ENCODE results near the gene SPEF2. TPM values are rescaled to one million over a fixed set of nuclear protein-coding genes. Genes with fewer than 3 reads are reported as not detected.

SPEF2 gene
- total and polyA plus RNA-seq, 2 of the 13 experiments (the other 11 are each of a cell fraction or from before 2014, with no cell fraction given) = 1.5 to 2.3 TPM

DNA sequence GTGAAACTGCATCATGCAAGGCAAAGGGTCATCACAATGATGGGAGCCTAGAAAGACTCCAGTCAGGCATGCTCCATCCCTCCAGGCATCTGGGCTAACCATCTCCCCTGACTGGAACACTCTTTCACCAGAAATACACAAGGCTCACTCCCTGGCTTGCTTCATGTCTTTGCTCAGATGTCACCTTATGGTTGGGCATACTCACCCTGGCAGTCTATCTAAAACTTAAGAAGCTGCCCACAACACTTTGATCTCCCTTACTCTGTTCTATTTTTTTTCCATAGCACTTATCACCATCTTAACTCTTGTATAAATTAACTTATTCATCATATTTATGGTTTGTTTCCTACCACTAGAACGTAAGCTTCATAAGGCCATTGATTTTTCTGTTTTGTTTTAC lies 90.0 kb downstream of the SPEF2 start:
- 2% methylated on average over 1 of the region's 1 CpG for WGBS (ENCODE audit: low lambda C conversion rate)
- ATAC-seq (no peak), DNase-seq (ENCODE audit: low spot score) (no peak), FAIRE-seq (no peak)
- BruUV-seq (replicated peaks) = no TSS peak
- H4K20me1 ChIP-seq (ENCODE audit: insufficient read depth, low read length) = no peaks in the 10 kb centered on the region
- no peak overlapping the region for H2AFZ ChIP-seq (ENCODE audit: low read length)
- ChIA-PET CTCF (ENCODE audit: low intra/inter-chr PET ratio, low total read pairs) (no interaction called here), POLR2A (no interaction called here)
- intact Hi-C loops (cut with micrococcal nuclease; ENCODE audit: unreplicated experiment) = no loop called here
- in situ Hi-C loops (cut with HindIII; ENCODE audit: extremely low pct_ligation_motif_present, low pct_unique_long_range_greater_than_20kb) = no loop called here
- no peaks in the 10 kb centered on the region for H3K4me1 ChIP-seq (ENCODE audit: insufficient read depth, low read length)
- no peaks in the 10 kb centered on the region for H3K79me2 ChIP-seq (ENCODE audit: insufficient read depth, low read length)
- H3K9me3 ChIP-seq (ENCODE audit: low read length) = no peaks in the 10 kb centered on the region
- H3K9ac ChIP-seq (ENCODE audit: insufficient read depth, low read depth, low read length) = no peak overlapping the region
- no peaks in the 10 kb centered on the region for H3K36me3 ChIP-seq (replicated peaks in 1 of 2; ENCODE audit: control insufficient read depth in 1 of 2, insufficient read depth in 2 of 2, low read length in 2 of 2)
- TF ChIP-seq NFYC (CRISPR knock-in tag; IDR thresholded peaks at IDR 0.05) (no peak), HNRNPUL1 (IDR thresholded peaks at IDR 0.05; ENCODE audit: low read depth, low read length) (no peak), MIER3 (CRISPR knock-in tag; IDR thresholded peaks at IDR 0.05; ENCODE audit: borderline replicate concordance) (no peak), ZNF672 (CRISPR knock-in tag; IDR thresholded peaks at IDR 0.05) (no peak), RNF2 (conservative IDR thresholded peaks at IDR 0.05; ENCODE audit: low read depth) (no peak), TRIM24 (CRISPR knock-in tag; IDR thresholded peaks at IDR 0.05) (no peak), ZSCAN29 (CRISPR knock-in tag; conservative IDR thresholded peaks at IDR 0.05) (no peak), ZNF441 (CRISPR knock-in tag; IDR thresholded peaks at IDR 0.05; ENCODE audit: borderline replicate concordance) (no peak)
- TF ChIP-seq, protein P1, sequence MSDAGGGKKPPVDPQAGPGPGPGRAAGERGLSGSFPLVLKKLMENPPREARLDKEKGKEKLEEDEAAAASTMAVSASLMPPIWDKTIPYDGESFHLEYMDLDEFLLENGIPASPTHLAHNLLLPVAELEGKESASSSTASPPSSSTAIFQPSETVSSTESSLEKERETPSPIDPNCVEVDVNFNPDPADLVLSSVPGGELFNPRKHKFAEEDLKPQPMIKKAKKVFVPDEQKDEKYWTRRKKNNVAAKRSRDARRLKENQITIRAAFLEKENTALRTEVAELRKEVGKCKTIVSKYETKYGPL (CRISPR knock-in tag; IDR thresholded peaks at IDR 0.05) = no peak
- TF ChIP-seq, protein P2, sequence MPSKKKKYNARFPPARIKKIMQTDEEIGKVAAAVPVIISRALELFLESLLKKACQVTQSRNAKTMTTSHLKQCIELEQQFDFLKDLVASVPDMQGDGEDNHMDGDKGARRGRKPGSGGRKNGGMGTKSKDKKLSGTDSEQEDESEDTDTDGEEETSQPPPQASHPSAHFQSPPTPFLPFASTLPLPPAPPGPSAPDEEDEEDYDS (CRISPR knock-in tag; IDR thresholded peaks at IDR 0.05) = no peak
- TF ChIP-seq, protein P3, sequence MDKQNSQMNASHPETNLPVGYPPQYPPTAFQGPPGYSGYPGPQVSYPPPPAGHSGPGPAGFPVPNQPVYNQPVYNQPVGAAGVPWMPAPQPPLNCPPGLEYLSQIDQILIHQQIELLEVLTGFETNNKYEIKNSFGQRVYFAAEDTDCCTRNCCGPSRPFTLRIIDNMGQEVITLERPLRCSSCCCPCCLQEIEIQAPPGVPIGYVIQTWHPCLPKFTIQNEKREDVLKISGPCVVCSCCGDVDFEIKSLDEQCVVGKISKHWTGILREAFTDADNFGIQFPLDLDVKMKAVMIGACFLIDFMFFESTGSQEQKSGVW (CRISPR knock-in tag; IDR thresholded peaks at IDR 0.05; ENCODE audit: borderline replicate concordance) = no peak
- TF ChIP-seq, protein P4, sequence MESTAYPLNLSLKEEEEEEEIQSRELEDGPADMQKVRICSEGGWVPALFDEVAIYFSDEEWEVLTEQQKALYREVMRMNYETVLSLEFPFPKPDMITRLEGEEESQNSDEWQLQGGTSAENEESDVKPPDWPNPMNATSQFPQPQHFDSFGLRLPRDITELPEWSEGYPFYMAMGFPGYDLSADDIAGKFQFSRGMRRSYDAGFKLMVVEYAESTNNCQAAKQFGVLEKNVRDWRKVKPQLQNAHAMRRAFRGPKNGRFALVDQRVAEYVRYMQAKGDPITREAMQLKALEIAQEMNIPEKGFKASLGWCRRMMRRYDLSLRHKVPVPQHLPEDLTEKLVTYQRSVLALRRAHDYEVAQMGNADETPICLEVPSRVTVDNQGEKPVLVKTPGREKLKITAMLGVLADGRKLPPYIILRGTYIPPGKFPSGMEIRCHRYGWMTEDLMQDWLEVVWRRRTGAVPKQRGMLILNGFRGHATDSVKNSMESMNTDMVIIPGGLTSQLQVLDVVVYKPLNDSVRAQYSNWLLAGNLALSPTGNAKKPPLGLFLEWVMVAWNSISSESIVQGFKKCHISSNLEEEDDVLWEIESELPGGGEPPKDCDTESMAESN (CRISPR knock-in tag; conservative IDR thresholded peaks at IDR 0.05) = no peak
- H3K4me2 ChIP-seq (ENCODE audit: low read depth, low read length) = no peak overlapping the region
- no peak overlapping the region for H3K4me3 ChIP-seq (replicated peaks in 1 of 3; ENCODE audit: insufficient read depth in 1 of 3, low read depth in 2 of 3, low read length in 3 of 3)
- H3K27me3 ChIP-seq (ENCODE audit: control insufficient read depth in 1 of 2, insufficient read depth in 2 of 2, low read length in 2 of 2) = no peaks in the 10 kb centered on the region
- H3K27ac ChIP-seq (ENCODE audit: extremely low read length, insufficient read depth, low read length) = no peak overlapping the region
